Kidney (tissue), 14 donors: ENCODE results near the gene STXBP6. TPM values are rescaled to one million over a fixed set of nuclear protein-coding genes. Genes with fewer than 3 reads are reported as not detected.

Experiments used
- DNase-seq, 5 donors: peaks; one replicate each; pipeline ENCODE4 v3.0.0-alpha.2; 2013 to 2020
- FAIRE-seq: peaks from 2 replicates; lab custom pipeline; 2012; peaks lifted over from hg19 to GRCh38; lab: Jason Lieb, UNC
- H3K27ac ChIP-seq, 2 donors: one replicate each; pipeline ENCODE4 v1.7.0; 2013; ENCODE audit warnings: low read depth in 2 of 2, low read length in 2 of 2, inconsistent platforms in 1 of 2
- H3K27me3 ChIP-seq: one replicate; pipeline ENCODE4 v1.7.1; 2013; ENCODE audit warnings: low read length, inconsistent platforms; ENCODE audit not compliant: control insufficient read depth, insufficient read depth
- H3K36me3 ChIP-seq, 3 donors: one replicate each; pipeline versions ENCODE4 v1.7.0 to v1.7.1; 2013; ENCODE audit warnings: low read length in 3 of 3, control low read depth in 1 of 3, inconsistent platforms in 1 of 3; ENCODE audit not compliant: insufficient read depth in 3 of 3, control insufficient read depth in 2 of 3
- H3K4me1 ChIP-seq, 3 donors: one replicate each; pipeline versions ENCODE4 v1.7.0 to v1.7.1; 2013; ENCODE audit warnings: low read length in 3 of 3, inconsistent platforms in 1 of 3, low read depth in 1 of 3; ENCODE audit not compliant: control insufficient read depth in 2 of 3, insufficient read depth in 2 of 3
- H3K4me3 ChIP-seq, 3 donors: one replicate each; pipeline versions ENCODE4 v1.7.0 to v1.8.1; 2013; ENCODE audit warnings: low read length in 3 of 3, control low read depth in 1 of 3, inconsistent platforms in 1 of 3
- H3K9ac ChIP-seq, 3 donors: one replicate each; pipeline versions ENCODE4 v1.7.0 to v1.7.1; 2013; ENCODE audit warnings: low read length in 3 of 3, control low read depth in 1 of 3, inconsistent platforms in 1 of 3
- H3K9me3 ChIP-seq, 3 donors: one replicate each; pipeline versions ENCODE4 v1.7.0 to v1.7.1; 2013; ENCODE audit warnings: low read length in 3 of 3, control low read depth in 1 of 3, inconsistent platforms in 1 of 3; ENCODE audit not compliant: control insufficient read depth in 2 of 3, insufficient read depth in 1 of 3
- intact Hi-C: fragments of 100-400 bp; cut with DNase I; formaldehyde crosslinking; loops from one replicate; pipeline ENCODE4 v1.11.1; 2022
- polyA plus RNA-seq: library from polyadenylated mRNA; stranded (reverse); fragments of 350-450 nt; fragmentation: Illumina TruSeq; extraction: RNeasy Lipid Tissue Mini Kit (QIAGEN cat#74804); gene quantifications from one replicate; pipeline ENCODE4 v1.2.3, GENCODE V29; 2014; ENCODE audit warnings: low read depth, low replicate concordance; ENCODE audit not compliant: insufficient read depth
- total RNA-seq: library from RNA; stranded (reverse); fragmentation: NEBNext Ultra II Directional; extraction: Animal tissue kit (Norgen Biotek cat#: 25700); gene quantifications from one replicate; pipeline ENCODE4 v1.2.1, GENCODE V29; 2021
- TF ChIP-seq, protein P1 (sequence below): IDR thresholded peaks from 3 replicates; pipeline ENCODE4 v1.5.1; 2012; ENCODE audit warnings: mild to moderate bottlenecking, moderate library complexity, borderline replicate concordance; ENCODE audit not compliant: insufficient read depth; ENCODE audit errors: extremely low read depth
- donor health status: control.
- donor health status: control.
- donor health status: control.
- donor health status: control.
- donor health status: control.
- donor health status: DM: yes; HTN: yes; CAD: no.
- donor health status: Normal renal cell carcinoma (clear cell type).

Gene STXBP6
- total and polyA plus RNA-seq, 2 donors from 2014 or later: 2.8 to 3.9 TPM

DNA sequence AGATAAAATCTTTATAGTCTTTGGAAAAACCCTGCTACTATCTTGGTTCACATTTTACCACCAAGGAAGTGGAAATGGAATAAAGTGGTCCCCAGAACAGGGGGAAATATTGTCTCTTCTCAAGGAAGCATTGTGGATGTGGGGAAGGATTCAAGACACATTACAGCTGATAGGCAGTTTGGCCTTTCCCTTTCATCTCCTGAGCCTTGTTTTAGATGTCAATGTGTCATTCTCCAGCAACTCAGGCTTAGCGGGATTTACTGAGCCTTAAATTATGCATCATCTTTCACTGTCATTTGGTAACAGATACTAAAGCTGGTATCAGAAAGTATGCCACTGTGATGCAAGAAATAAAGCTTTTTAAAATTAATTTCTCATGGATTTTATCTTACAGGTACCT lies 136.2 kb downstream of the STXBP6 start:
- DNase-seq (no peak), FAIRE-seq (no peak)
- no peak overlapping the region for H3K27ac ChIP-seq
- intact Hi-C loops: no loop called here
- H3K9me3 ChIP-seq: no peaks in the 10 kb centered on the region
- no peak overlapping the region for H3K4me3 ChIP-seq
- H3K4me1 ChIP-seq: no peaks in the 10 kb centered on the region
- no peaks in the 10 kb centered on the region for H3K27me3 ChIP-seq
- TF ChIP-seq, protein P1, sequence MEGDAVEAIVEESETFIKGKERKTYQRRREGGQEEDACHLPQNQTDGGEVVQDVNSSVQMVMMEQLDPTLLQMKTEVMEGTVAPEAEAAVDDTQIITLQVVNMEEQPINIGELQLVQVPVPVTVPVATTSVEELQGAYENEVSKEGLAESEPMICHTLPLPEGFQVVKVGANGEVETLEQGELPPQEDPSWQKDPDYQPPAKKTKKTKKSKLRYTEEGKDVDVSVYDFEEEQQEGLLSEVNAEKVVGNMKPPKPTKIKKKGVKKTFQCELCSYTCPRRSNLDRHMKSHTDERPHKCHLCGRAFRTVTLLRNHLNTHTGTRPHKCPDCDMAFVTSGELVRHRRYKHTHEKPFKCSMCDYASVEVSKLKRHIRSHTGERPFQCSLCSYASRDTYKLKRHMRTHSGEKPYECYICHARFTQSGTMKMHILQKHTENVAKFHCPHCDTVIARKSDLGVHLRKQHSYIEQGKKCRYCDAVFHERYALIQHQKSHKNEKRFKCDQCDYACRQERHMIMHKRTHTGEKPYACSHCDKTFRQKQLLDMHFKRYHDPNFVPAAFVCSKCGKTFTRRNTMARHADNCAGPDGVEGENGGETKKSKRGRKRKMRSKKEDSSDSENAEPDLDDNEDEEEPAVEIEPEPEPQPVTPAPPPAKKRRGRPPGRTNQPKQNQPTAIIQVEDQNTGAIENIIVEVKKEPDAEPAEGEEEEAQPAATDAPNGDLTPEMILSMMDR: no peak
- H3K36me3 ChIP-seq: no peaks in the 10 kb centered on the region
- H3K9ac ChIP-seq: no peak overlapping the region

DNA sequence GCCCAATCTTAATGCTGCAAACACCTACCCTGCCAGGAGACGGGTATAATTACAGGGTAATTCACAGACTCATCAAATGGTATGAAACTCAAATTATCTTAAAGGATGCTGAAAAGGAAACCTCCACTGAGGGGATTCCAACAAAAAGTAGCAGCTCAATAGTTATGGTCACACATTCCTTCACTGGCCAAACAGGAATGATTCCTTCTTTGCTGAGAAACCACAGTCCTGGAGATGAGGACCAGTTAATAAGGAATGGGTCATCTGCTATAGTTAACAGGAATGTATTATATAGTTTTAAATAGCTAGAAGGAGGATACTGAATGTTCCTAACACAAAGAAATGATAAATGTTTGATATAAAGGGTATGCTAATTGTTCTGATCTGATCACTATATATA lies 136.9 kb downstream of the STXBP6 start:
- no peak for FAIRE-seq

DNA sequence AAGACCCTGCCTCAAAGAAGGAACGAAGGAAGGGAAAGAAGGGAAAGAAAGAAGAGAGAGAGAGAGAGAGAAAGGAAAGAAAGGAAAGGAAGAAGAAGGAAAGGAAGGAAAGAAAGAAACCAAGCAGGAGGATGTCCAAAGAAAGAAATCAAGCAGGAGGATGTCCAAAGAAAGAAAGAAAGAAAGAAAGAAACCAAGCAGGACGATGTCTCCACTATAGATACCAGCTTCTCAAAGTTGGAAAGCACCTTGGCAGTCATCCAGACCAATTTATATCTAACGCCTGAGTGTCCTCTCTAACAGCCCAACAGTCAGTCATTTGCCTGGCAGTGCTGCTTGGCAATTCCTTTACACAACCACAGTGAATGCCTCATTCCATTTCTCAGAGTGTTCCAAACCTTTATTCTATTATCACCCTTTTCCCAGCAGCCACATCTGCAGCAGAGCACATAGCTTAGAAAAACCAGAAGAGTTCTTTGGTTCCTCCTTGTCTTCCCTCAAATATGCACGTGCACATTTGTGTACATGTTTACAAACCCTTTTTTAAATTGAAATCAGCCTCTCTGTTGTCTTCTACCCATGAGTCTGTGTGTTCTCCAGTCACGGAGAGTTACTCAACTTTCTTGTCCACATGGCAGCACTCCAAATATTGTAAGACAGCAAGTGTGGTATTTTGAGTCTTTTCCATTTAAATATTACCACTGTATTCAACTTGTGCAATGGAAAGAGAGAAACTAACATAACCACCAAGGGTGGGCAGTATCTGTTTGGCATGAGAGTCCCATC lies 138.4 kb downstream of the STXBP6 start:
- H3K4me3 ChIP-seq: no peak overlapping the region
- TF ChIP-seq, protein P1: no peak
- no peaks in the 10 kb centered on the region for H3K36me3 ChIP-seq
- no peak overlapping the region for H3K9ac ChIP-seq
- no peaks in the 10 kb centered on the region for H3K9me3 ChIP-seq
- no peaks in the 10 kb centered on the region for H3K4me1 ChIP-seq
- no peak overlapping the region for H3K27ac ChIP-seq
- H3K27me3 ChIP-seq: no peaks in the 10 kb centered on the region
- DNase-seq (no peak), FAIRE-seq (no peak)
- intact Hi-C loops: no loop called here

More for the DNA sequence above, 136.9 kb downstream of the STXBP6 start:
- Histone ChIP-seq H3K27me3 (no peaks in the 10 kb centered on the region), H3K27ac (no peak overlapping the region), H3K9me3 (no peaks in the 10 kb centered on the region), H3K36me3 (no peaks in the 10 kb centered on the region), H3K4me1 (no peaks in the 10 kb centered on the region), H3K9ac (no peak overlapping the region), H3K4me3 (no peak overlapping the region)
- TF ChIP-seq, protein P1: no peak
- DNase-seq: no peak
- intact Hi-C loops: no loop called here
